Activated CD8-positive, alpha-beta memory T cell treated with anti-CD3 and anti-CD28 coated beads, Interleukin-2, amount 50 U/mL, for 48 hours (primary cell): ENCODE results near the gene SP110.
"Not testable (repeated sequence)": the region's sequence is repeated elsewhere in the genome, so short reads cannot be mapped to it uniquely, and the experiment has no call there.

Experiments
- DNase-seq: peaks from one replicate; pipeline ENCODE4 v3.0.0-alpha.2; 2020

SP110 gene

GRCh38 chr2:230222829-230223228, 3.0 kb upstream of the SP110 start:
- not testable (repeated sequence) for DNase-seq

GRCh38 chr2:230221493-230221892, 1.7 kb upstream of the SP110 start:
- DNase-seq, result no peak

DNA sequence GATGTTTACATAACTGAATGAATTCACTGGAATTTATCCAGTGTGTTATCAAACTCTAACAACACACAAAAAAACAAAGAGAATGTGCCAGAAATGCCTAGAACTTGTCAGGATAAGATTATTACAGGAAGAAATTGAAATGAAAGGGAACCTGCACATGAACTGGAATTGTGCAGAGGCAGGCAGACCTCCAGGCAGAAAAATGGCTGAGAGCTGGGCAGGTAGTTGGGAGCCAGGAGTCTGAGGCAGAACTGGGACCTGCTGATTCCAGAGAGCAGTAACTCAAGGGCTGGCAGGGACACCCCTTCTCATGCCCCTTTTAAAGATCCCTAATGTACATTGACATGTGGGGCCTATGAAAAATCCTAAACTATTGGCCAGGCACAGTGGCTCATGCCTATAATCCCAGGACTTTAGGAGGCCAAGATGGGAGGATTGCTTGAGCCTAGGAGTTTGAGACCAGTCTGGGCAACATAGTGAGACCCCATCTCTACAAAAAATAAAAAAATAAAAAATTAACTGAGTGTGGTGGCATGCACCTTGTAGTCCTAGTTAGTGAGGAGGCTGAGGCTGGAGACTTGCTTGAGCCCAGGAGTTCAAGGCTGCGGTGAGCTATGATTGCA, 674 bp upstream of the SP110 start:
- DNase-seq, result no peak

GRCh38 chr2:230218421-230218820, 1.4 kb downstream of the SP110 start:
- no peak for DNase-seq

GRCh38 chr2:230217424-230217823, 2.4 kb downstream of the SP110 start:
- DNase-seq, result no peak

DNA sequence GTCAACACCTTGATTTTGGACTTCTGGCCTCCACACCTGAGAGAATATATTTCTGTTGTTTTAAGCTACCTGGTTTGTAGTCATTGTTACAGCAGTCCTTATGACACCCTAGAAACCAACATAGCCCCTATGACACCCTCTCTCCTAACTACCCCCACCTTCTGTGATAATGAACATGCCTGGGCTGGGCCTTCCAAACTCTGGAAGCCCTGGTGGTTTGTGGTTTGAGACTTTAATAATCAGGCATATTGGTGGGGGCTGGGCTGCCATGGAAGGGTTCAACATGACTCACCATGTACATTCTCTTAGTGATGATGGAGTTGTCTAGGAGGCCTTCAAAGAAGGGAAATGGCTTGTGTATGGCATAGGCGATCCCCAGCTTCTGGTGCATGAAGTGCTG, 3.3 kb downstream of the SP110 start:
- no peak for DNase-seq

DNA sequence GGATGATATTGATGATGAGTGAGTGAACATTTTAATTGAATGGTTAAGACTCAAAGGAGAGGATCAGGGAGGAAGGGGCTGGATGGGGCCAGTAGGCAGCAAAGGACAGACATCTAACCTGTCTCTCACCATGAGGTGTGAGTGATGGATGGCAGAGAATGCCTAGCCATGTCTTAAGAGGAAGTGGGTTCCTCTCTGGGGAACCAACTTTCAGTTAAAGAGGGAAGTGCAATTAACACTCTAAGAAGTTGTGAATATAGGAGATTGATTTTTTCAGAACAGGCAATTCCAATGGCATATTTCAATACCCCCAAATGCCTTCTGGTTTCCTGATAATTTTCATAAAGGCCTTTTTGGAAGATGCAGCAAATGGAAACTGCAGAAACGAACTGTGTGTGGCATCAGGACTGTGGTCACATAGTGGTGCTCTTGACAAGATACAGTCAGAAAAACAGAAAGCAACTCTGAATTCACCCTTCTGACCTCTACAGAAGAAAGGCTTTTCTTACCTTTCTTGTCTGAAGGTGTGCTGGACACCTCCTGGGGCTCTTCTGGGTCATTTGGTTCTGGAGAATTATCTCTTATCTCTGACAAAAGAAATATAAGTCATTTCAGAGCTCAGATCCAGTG, 10.2 kb downstream of the SP110 start:
- DNase-seq, result no peak

- DNase-seq, result no peak
These were observed 11.2 kb downstream of the SP110 start for GRCh38 chr2:230208576-230208975.

GRCh38 chr2:230205721-230206120, 14.1 kb downstream of the SP110 start:
- no peak for DNase-seq

GRCh38 chr2:230205034-230205433, 14.8 kb downstream of the SP110 start:
- DNase-seq, result no peak

DNA sequence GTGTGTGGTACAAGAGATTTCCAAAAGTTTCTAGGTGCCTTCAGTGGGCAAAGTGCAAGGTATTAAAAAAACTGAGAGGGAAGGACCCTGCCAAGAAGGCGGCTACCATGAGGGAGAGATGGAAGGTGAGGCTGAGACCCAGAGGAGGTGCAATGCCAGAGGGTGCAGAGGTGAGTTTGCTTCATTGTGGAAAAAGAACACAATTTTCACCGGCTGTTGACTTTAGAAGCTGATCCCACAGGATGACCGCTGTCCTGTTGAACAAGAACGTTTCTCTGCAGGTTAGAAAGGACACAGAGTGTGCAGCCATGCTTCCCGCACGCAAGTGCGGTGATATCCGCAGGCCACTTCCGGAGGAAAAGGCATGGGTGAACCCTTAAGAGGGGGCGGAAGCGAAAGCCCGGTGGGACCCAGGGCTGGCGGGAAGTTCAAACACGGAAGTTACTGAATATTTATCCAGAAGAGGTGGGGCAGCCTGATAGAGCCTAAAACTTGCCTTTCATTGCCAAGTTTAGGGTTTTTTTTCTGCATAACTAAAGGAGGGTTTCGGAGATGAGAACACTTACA, 16.6 kb downstream of the SP110 start:
- DNase-seq, result no peak

- no peak for DNase-seq
These were observed 17.2 kb downstream of the SP110 start for GRCh38 chr2:230202430-230203109.

DNA sequence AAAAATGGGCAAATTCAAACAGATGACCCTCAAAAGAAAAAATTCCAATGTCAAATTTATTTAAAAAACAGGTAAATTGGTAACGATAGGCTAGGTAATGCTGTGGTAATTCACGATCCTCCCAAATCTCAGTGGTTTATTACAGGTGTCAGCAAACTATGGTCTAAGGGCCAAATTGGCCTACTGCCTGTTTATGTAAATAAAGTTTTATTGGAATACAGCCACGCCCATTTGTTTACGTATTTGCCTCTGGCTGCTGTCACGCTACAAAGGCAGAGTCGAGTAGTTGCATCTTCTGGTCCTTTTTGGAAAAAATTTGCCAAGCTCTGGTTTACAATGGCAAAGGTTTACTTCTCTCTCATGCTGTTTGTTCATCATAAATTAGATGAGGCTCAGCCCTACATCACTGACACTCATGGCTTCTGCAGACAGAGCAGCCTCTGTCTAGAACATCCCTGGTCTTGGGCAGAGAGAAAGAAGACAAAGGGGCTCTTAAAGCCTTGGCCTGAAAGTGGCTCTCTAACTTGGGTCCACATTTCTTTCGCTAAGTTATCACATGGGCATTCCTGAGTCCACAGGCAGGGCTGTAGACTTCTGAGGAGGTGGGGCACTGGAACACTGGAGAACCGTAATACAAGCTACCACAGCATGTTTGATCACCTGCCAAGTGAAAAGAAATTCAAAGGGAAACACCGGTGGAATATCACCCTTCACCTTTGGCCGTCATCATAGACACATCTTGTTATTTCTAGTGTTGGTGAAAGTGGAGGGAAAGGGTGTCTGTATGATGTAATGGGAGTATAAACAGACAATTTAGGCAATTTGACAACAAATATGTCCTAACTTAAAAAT, 34.8 kb downstream of the SP110 start:
- DNase-seq, result no peak

GRCh38 chr2:230181195-230181594, 38.6 kb downstream of the SP110 start:
- no peak for DNase-seq

DNA sequence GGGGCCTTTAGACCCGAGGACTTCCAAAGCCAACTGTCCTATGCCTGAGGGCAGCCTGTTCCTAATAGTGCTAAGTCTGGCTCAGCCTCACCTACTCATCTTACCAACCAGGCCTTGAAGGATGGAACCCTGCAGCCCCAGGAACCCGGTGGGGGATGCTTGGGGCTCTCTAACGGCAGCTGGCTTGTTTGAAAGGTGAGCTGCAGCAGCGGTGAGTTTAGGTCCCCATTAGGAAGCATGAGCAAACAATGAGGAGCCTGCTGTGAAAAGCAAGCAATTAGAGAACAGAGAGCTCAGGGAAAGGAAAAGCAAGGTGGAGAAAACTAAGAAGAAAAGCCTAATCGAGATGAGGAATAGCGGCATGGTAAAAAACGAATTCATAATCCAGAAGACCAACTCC, 39.9 kb downstream of the SP110 start:
- no peak for DNase-seq

DNA sequence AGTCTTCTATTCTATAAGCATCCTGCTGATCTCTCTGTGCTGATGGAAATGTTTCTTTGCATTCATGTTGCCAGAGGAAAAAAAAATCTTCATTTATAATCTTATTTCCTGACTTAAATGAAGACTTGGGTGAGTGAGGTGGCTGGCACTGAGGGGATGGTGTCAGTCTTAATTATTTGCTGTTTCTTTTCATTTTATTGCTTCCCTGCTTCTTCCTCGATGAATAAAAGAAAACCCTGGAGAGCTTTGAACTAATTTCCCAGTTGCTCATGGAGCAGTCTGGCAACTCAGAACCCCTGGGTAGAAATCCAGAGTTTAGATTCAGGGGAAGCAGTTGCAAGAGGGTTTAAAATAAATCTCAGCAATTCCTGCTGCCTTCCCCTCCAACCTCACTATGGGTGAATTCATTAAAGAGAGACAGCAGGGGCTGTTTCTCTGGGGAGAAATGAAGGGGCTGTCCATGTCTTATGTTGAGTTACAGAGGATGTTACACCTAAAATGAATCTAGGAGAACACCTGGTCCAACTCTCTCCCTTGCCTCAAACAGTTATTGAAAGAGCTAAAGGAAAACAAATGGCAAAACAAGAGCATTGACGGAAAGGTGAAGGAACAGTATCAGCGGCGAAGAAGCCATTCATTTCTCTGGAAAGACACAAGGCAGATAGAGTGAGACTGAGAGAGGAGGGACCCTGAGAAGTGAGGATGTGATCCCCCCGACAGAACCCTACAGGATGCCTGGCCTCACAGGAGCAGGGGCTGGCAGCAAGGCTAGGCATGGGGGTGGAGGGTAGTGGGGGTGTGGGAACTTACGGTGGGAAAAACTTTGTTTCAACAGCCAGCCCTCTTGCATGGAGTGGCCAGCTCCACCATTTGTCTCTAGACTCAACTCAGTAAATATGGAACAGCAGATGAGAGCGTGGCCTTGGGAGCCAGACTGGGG, 41.0 kb downstream of the SP110 start:
- no peak for DNase-seq

GRCh38 chr2:230176996-230177395, 42.8 kb downstream of the SP110 start:
- DNase-seq, result no peak

DNA sequence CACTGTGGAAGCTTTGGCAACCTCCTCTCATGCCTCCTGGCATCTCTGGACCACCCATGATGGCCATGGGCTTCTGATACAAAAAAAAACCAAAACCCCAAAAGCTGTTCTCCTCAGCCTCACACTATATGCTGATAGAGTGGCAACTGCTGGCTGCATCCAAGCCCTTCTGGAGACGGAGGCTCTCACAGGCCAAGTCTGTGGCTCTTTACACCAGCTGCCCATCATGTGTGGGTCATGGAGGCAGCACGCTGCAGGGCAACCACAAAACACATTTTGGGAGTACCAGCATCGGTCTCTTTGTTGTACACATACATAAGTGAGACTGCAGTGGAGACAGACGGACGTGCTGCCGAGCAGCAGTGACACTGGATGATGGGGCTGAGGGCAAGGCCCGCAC, 45.3 kb downstream of the SP110 start:
- DNase-seq, result no peak

DNA sequence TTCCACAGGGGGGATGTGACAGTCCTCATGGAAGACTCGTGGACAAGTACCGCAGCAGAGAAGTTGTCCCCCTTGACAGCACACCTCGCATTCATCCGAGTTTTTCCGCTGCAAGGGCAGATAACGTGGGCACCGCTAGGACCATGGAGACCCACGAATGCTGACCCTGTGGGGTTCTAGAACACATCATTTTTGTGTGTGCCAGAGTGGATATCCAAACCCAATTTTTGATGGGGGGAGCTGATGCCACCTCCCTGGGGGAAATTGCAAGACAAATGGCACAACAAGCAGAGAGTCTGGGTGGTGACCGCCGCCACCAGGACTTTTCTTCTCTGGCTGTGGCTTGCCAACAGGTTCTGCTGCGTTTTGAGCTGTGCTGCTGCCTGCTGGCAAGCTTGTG, 46.9 kb downstream of the SP110 start:
- DNase-seq, result no peak

DNA sequence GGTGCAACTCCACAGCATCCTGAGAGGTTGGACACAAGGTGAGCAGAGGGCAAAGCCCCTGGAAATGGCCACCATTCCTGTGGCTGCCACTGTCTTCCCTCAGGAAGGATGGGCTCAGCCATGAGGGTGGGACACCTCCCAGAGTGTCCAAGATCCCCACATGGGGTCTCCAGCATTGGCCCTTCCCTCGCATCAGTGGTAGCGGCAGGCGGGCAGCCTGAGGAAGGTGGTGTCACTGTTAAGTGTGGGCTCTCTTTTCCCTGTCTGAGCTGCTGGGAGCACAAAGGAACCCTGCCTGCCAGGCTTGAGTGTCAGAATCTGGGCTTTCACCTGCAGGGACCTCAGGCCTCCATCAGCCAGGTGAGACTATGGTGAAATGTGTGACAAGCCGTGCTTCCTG, 47.6 kb downstream of the SP110 start:
- no peak for DNase-seq

- no peak for DNase-seq
These were observed 49.3 kb downstream of the SP110 start for GRCh38 chr2:230170532-230170931.

DNA sequence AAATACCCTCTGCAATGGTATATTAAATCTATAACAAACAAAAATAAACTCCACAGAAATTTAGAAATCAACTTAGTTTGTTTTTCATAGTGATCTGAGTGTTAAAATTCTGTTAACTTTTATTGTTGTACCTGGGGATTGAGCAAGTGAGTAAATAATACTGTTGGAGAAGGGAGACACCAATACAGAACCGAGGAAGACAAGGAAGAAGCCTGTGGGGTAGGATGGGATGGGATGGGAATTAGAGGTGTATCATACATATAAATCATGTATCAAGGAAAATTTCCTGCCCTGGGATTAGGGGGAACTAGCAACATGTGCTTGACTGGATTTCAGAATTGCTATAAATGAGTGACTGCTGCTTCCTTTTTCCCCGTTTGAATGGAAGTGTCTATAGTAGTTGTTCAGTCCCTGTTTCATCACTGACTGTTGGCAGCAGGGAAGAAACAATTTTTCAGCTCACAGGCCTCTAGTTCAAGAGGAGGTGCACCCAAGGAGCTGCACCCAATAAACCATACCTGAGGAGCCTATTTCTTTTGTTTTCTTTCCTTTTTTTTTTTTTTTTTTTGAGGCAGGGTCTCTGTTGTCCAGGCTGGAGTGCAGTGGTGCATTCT, 53.1 kb downstream of the SP110 start:
- no peak for DNase-seq
